Neutrophil (primary cell): Measurements from ENCODE around the gene PLEKHS1.

Experiments
- H3K27ac ChIP-seq: fragments of 200-600 bp; sonication (generic); 2 replicates; pipeline ENCODE4 v1.5.1; 2016; ENCODE audit warnings: mild to moderate bottlenecking, moderate library complexity
- H3K27me3 ChIP-seq: fragments of 200-600 bp; sonication (generic); 2 replicates; pipeline ENCODE4 v1.6.0; 2016; ENCODE audit warnings: mild to moderate bottlenecking
- H3K36me3 ChIP-seq: fragments of 200-600 bp; sonication (generic); 2 replicates; pipeline ENCODE4 v1.5.1; 2017
- H3K4me1 ChIP-seq, 2 experiments: fragments of 200-600 bp in 1 of 2; sonication (generic) in 1 of 2; 1 replicate in 1 of 2; 2 replicates in 1 of 2; pipeline versions ENCODE4 v1.5.1 to v1.6.1; 2013 to 2016; ENCODE audit warnings: low read depth in 1 of 2, low read length in 1 of 2, mild to moderate bottlenecking in 1 of 2, moderate library complexity in 1 of 2; ENCODE audit not compliant: control insufficient read depth in 1 of 2, insufficient read depth in 1 of 2
- H3K4me3 ChIP-seq, 2 experiments: fragments of 200-600 bp in 1 of 2; sonication (generic) in 1 of 2; 1 replicate in 1 of 2; 2 replicates in 1 of 2; pipeline ENCODE4 v1.5.1; 2013 to 2016; ENCODE audit warnings: low read depth in 1 of 2, low read length in 1 of 2, mild to moderate bottlenecking in 1 of 2, moderate library complexity in 1 of 2
- H3K9me3 ChIP-seq: fragments of 200-600 bp; sonication (generic); 2 replicates; pipeline ENCODE4 v1.5.1; 2016
- CTCF ChIP-seq: fragments of 200-600 bp; sonication (generic); IDR thresholded peaks from 2 replicates; pipeline ENCODE4 v1.5.1; 2016; ENCODE audit warnings: antibody characterized with exemption

The PLEKHS1 gene

GRCh38 chr10:113753020-113753692 is 1.7 kb downstream of the PLEKHS1 start:
- Histone ChIP-seq H3K4me3 (no peak overlapping the region), H3K4me1 (no peaks in the 10 kb centered on the region), H3K27me3 (peaks cover 10% of the 10 kb centered on the region), H3K9me3 (no peaks in the 10 kb centered on the region), H3K27ac (no peak overlapping the region), H3K36me3 (no peaks in the 10 kb centered on the region)
- TF ChIP-seq CTCF, result no peak

- H3K4me3 ChIP-seq, result no peak overlapping the region
- no peak overlapping the region for H3K27ac ChIP-seq
- no peaks in the 10 kb centered on the region for H3K9me3 ChIP-seq
- H3K27me3 ChIP-seq, result peaks cover 10% of the 10 kb centered on the region
- TF ChIP-seq CTCF, result no peak
- H3K4me1 ChIP-seq, result no peaks in the 10 kb centered on the region
- no peaks in the 10 kb centered on the region for H3K36me3 ChIP-seq
Measured at GRCh38 chr10:113754125-113754524, 2.6 kb downstream of the PLEKHS1 start.

DNA sequence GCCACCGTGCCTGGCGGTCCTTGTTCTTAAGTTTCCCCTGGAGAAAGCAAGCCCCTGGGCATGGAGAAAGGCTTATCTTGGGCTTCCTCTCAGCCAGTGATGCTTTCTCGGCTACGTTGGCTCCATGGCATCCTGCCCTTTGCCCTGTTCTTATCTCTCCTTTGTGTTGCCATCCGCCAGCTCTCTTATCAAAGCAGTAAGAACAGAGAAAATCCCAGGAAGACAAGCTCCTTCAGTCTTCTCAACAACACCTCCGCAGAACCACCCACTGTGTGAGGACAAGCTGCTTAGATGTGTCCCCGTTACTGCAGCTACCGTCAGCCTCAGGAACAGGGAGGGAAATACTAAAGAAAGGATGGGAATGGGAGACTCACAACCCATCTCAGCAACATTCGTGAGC is 3.3 kb downstream of the PLEKHS1 start:
- TF ChIP-seq CTCF, result no peak
- H3K4me3 ChIP-seq, result no peak overlapping the region
- peaks cover 10% of the 10 kb centered on the region for H3K27me3 ChIP-seq
- H3K27ac ChIP-seq, result no peak overlapping the region
- H3K4me1 ChIP-seq, result no peaks in the 10 kb centered on the region
- no peaks in the 10 kb centered on the region for H3K36me3 ChIP-seq
- no peaks in the 10 kb centered on the region for H3K9me3 ChIP-seq

- no peaks in the 10 kb centered on the region for H3K36me3 ChIP-seq
- peaks cover 10% of the 10 kb centered on the region for H3K27me3 ChIP-seq
- no peaks in the 10 kb centered on the region for H3K4me1 ChIP-seq
- no peak overlapping the region for H3K27ac ChIP-seq
- H3K4me3 ChIP-seq, result no peak overlapping the region
- no peak for TF ChIP-seq CTCF
- no peaks in the 10 kb centered on the region for H3K9me3 ChIP-seq
Measured at GRCh38 chr10:113756940-113757543, 5.6 kb downstream of the PLEKHS1 start.

DNA sequence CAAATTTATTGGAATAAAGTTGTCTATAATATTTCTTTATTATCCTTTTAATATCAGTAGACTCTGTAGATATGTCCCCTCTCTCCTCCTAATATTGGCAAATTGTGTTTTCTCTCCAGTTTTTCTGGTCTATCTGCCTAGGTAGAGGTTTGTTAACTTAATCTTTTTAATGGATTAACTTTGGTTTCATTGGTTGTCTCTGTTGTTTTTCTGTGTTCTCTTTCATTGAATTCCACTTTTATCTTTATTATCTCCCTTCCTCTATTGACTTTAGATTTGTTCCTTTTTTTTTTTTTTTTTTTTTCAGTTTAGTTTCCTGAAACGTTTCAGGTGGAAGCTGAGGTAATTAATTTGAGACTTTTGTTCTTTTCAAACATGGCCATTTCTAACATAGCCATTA is 10.6 kb downstream of the PLEKHS1 start:
- no peak overlapping the region for H3K4me3 ChIP-seq
- TF ChIP-seq CTCF, result no peak

More for the DNA sequence above, 10.6 kb downstream of the PLEKHS1 start:
- no peak overlapping the region for H3K27ac ChIP-seq
- no peaks in the 10 kb centered on the region for H3K27me3 ChIP-seq
- no peaks in the 10 kb centered on the region for H3K4me1 ChIP-seq
- H3K36me3 ChIP-seq, result no peaks in the 10 kb centered on the region
- no peaks in the 10 kb centered on the region for H3K9me3 ChIP-seq
